Endothelial cell of umbilical vein (primary cell): Measurements from ENCODE around the gene OR9Q1.

Source experiments
- EZH2 ChIP-seq: IDR thresholded peaks from 2 replicates; pipeline ENCODE4 v1.6.1; 2012; ENCODE audit warnings: borderline replicate concordance, low read depth, mild to moderate bottlenecking, moderate library complexity, low read length, inconsistent platforms; ENCODE audit not compliant: severe bottlenecking
- JUN ChIP-seq: IDR thresholded peaks from 2 replicates; pipeline ENCODE4 v1.6.1; 2011; ENCODE audit warnings: borderline replicate concordance, low read depth; ENCODE audit not compliant: insufficient read length, insufficient read depth
- MAX ChIP-seq: IDR thresholded peaks from 2 replicates; pipeline ENCODE4 v1.6.1; 2011; ENCODE audit not compliant: insufficient read depth, insufficient read length
- POLR2A ChIP-seq: IDR thresholded peaks from 2 replicates; pipeline ENCODE4 v1.6.1; 2012; ENCODE audit warnings: low read depth, mild to moderate bottlenecking, control low read depth, low read length
- POLR2AphosphoS5 ChIP-seq: IDR thresholded peaks from 2 replicates; pipeline ENCODE4 v1.6.1; 2012; ENCODE audit warnings: low read depth, mild to moderate bottlenecking, control low read depth, low read length, moderate library complexity; ENCODE audit not compliant: insufficient read depth
- TF ChIP-seq, protein P1 (sequence below), 2 donors: IDR thresholded peaks; 1 replicate in 1 of 2; 2 replicates in 1 of 2; pipeline ENCODE4 v1.5.1; 2011; ENCODE audit warnings: low read length in 2 of 2, mild to moderate bottlenecking in 2 of 2, moderate library complexity in 2 of 2, control low read depth in 1 of 2, inconsistent platforms in 1 of 2, low read depth in 1 of 2; ENCODE audit not compliant: insufficient read depth in 1 of 2; ENCODE audit errors: extremely low read depth in 1 of 2

GRCh38 chr11:58023435-58023931 is at the start of gene OR9Q1:
- TF ChIP-seq, protein P1, sequence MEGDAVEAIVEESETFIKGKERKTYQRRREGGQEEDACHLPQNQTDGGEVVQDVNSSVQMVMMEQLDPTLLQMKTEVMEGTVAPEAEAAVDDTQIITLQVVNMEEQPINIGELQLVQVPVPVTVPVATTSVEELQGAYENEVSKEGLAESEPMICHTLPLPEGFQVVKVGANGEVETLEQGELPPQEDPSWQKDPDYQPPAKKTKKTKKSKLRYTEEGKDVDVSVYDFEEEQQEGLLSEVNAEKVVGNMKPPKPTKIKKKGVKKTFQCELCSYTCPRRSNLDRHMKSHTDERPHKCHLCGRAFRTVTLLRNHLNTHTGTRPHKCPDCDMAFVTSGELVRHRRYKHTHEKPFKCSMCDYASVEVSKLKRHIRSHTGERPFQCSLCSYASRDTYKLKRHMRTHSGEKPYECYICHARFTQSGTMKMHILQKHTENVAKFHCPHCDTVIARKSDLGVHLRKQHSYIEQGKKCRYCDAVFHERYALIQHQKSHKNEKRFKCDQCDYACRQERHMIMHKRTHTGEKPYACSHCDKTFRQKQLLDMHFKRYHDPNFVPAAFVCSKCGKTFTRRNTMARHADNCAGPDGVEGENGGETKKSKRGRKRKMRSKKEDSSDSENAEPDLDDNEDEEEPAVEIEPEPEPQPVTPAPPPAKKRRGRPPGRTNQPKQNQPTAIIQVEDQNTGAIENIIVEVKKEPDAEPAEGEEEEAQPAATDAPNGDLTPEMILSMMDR (IDR thresholded peaks at IDR 0.05; ENCODE audit: extremely low read depth in 1 of 2, insufficient read depth in 1 of 2, low read depth in 1 of 2, low read length in 2 of 2), result no peak
- TF ChIP-seq JUN (no peak), POLR2A (no peak), EZH2 (no peak), POLR2AphosphoS5 (no peak), MAX (no peak)
